CD4-positive, alpha-beta T cell treated with Interferon alpha-2 for 1 hour (primary cell): ENCODE results near the gene NPFFR1.

ENCODE experiments used
- DNase-seq, 2 donors: peaks; one replicate each; pipeline ENCODE4 v3.0.0-alpha.2; 2020 to 2022

Gene NPFFR1

GRCh38 chr10:70283445-70284399 lies at the start of gene NPFFR1:
NPFFR1 (minus strand) TSS chr10:70284004; CDS start chr10:70283676, 328 bp downstream.
- no peak for DNase-seq

- DNase-seq, result no peak
These were observed 49.5 kb upstream of the NPFFR1 start for GRCh38 chr10:70333268-70333667.

GRCh38 chr10:70331486-70332268 lies 47.9 kb upstream of the NPFFR1 start:
- DNase-seq, result peak; percentile 57 to 64

GRCh38 chr10:70331160-70331485 lies 47.3 kb upstream of the NPFFR1 start:
- no peak for DNase-seq

GRCh38 chr10:70330671-70331070 lies 46.9 kb upstream of the NPFFR1 start:
- DNase-seq, result no peak

GRCh38 chr10:70328967-70329366 lies 45.2 kb upstream of the NPFFR1 start:
- no peak for DNase-seq

GRCh38 chr10:70328018-70328417 lies 44.2 kb upstream of the NPFFR1 start:
- no peak for DNase-seq

GRCh38 chr10:70324951-70325781 lies 41.4 kb upstream of the NPFFR1 start:
- DNase-seq, result no peak

- DNase-seq, result peak in 1 of 2 donors; percentile 7
These were observed 40.6 kb upstream of the NPFFR1 start for GRCh38 chr10:70324339-70324861.

- no peak for DNase-seq
These were observed 40.0 kb upstream of the NPFFR1 start for GRCh38 chr10:70323697-70324338.

GRCh38 chr10:70323138-70323696 lies 39.4 kb upstream of the NPFFR1 start:
- DNase-seq, result peak in 1 of 2 donors; percentile 22

GRCh38 chr10:70321897-70322890 lies 38.4 kb upstream of the NPFFR1 start:
- DNase-seq, result no peak

- DNase-seq, result no peak
These were observed 37.4 kb upstream of the NPFFR1 start for GRCh38 chr10:70321233-70321632.

- no peak for DNase-seq
These were observed 36.9 kb upstream of the NPFFR1 start for GRCh38 chr10:70320751-70321150.

- no peak for DNase-seq
These were observed 36.0 kb upstream of the NPFFR1 start for GRCh38 chr10:70319824-70320223.

GRCh38 chr10:70319183-70319582 lies 35.4 kb upstream of the NPFFR1 start:
- DNase-seq, result no peak

GRCh38 chr10:70317943-70318318 lies 34.1 kb upstream of the NPFFR1 start:
- no peak for DNase-seq

GRCh38 chr10:70317272-70317942 lies 33.6 kb upstream of the NPFFR1 start:
- no peak for DNase-seq

GRCh38 chr10:70315815-70316214 lies 32.0 kb upstream of the NPFFR1 start:
- DNase-seq, result no peak

- no peak for DNase-seq
These were observed 31.5 kb upstream of the NPFFR1 start for GRCh38 chr10:70315276-70315675.
